SK-N-SH (cell line): ENCODE results near the gene ZNF396.

Experiments
- ELF1 ChIP-seq: IDR thresholded peaks from 2 replicates; pipeline ENCODE4 v1.4.0; 2012
- EP300 ChIP-seq, 2 experiments: IDR thresholded peaks; 2 replicates each; pipeline versions ENCODE4 v1.4.0 to v1.6.1; 2012; ENCODE audit warnings: borderline replicate concordance in 1 of 2, low read depth in 1 of 2, low read length in 1 of 2
- GABPA ChIP-seq: IDR thresholded peaks from 2 replicates; pipeline ENCODE4 v1.4.0; 2012; ENCODE audit warnings: low read depth, mild to moderate bottlenecking
- JUND ChIP-seq: IDR thresholded peaks from 2 replicates; pipeline ENCODE4 v1.4.0; 2012
- MEF2A ChIP-seq: IDR thresholded peaks from 2 replicates; pipeline ENCODE4 v1.4.0; 2012; ENCODE audit warnings: low read depth, borderline replicate concordance
- PBX3 ChIP-seq: IDR thresholded peaks from 2 replicates; pipeline ENCODE4; 2012
- POLR2AphosphoS5 ChIP-seq: IDR thresholded peaks from 2 replicates; pipeline ENCODE4 v1.6.1; 2012; ENCODE audit warnings: low read depth, low read length
- USF1 ChIP-seq: IDR thresholded peaks from 2 replicates; pipeline ENCODE4 v1.4.0; 2012; ENCODE audit warnings: low read depth, borderline replicate concordance
- ZBTB33 ChIP-seq: IDR thresholded peaks from 2 replicates; pipeline ENCODE4 v1.4.0; 2012; ENCODE audit warnings: low read depth, borderline replicate concordance
- TF ChIP-seq, protein P1 (sequence below): fragments of 200-600 bp; sonication (generic); IDR thresholded peaks from 2 replicates; pipeline ENCODE4 v1.6.1; 2017; ENCODE audit warnings: antibody characterized with exemption, mild to moderate bottlenecking, moderate library complexity

DNA sequence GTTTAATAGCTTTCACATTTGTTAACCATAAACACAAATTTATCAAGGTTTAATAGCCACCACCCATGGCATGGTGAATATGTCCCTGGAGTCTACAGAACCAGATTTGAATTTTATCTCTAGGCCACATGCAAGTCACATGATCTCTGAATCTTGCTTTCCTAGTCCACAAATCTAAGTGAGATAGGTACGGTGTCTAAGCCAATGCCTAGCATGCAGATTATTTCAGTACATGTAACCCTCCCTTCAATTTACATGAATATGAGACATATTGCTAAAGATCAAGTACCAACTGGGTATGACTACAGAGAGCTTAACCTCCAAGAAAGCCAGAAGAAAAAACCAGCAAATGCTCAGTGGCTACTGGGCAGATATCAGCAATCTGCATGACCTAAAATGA lies 42.9 kb downstream of the ZNF396 start:
- TF ChIP-seq, protein P1, sequence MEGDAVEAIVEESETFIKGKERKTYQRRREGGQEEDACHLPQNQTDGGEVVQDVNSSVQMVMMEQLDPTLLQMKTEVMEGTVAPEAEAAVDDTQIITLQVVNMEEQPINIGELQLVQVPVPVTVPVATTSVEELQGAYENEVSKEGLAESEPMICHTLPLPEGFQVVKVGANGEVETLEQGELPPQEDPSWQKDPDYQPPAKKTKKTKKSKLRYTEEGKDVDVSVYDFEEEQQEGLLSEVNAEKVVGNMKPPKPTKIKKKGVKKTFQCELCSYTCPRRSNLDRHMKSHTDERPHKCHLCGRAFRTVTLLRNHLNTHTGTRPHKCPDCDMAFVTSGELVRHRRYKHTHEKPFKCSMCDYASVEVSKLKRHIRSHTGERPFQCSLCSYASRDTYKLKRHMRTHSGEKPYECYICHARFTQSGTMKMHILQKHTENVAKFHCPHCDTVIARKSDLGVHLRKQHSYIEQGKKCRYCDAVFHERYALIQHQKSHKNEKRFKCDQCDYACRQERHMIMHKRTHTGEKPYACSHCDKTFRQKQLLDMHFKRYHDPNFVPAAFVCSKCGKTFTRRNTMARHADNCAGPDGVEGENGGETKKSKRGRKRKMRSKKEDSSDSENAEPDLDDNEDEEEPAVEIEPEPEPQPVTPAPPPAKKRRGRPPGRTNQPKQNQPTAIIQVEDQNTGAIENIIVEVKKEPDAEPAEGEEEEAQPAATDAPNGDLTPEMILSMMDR, result no peak
- no peak for TF ChIP-seq GABPA
- TF ChIP-seq POLR2AphosphoS5, result no peak
- TF ChIP-seq JUND, result no peak
- no peak for TF ChIP-seq ZBTB33
- no peak for TF ChIP-seq PBX3
- TF ChIP-seq EP300 (IDR thresholded peaks at IDR 0.05; ENCODE audit: borderline replicate concordance in 1 of 2, low read depth in 1 of 2, low read length in 1 of 2), result no peak
- TF ChIP-seq ELF1, result no peak
- TF ChIP-seq USF1, result no peak
- no peak for TF ChIP-seq MEF2A
